H4 (cell line): ENCODE results near the gene NKD1. TPM values are rescaled to one million over a fixed set of nuclear protein-coding genes. Genes with fewer than 3 reads are reported as not detected.

ENCODE experiments used
- DNase-seq: peaks from one replicate; pipeline ENCODE4 v3.0.0-alpha.2; 2015; ENCODE audit warnings: low spot score
- total RNA-seq: library from RNA; depleted of rRNA; stranded (reverse); fragments of >200 nt; shearing (Covaris generic); gene quantifications from 2 replicates; pipeline ENCODE4 v1.2.3, GENCODE V29; 2014

Gene NKD1
- total RNA-seq, 1 experiment from 2014 or later = 0.21 TPM

GRCh38 chr16:50613281-50613963, 65.2 kb downstream of the NKD1 start:
- no peak for DNase-seq

- DNase-seq = no peak
Measured at GRCh38 chr16:50613964-50614474, 65.8 kb downstream of the NKD1 start.

- no peak for DNase-seq
Measured at GRCh38 chr16:50614955-50615724, 66.9 kb downstream of the NKD1 start.

- DNase-seq = no peak
Measured at GRCh38 chr16:50615891-50616290, 67.7 kb downstream of the NKD1 start.

GRCh38 chr16:50616386-50616785, 68.2 kb downstream of the NKD1 start:
- no peak for DNase-seq

- DNase-seq = no peak
Measured at GRCh38 chr16:50616883-50617645, 68.9 kb downstream of the NKD1 start.

GRCh38 chr16:50617646-50618184, 69.5 kb downstream of the NKD1 start:
- no peak for DNase-seq

GRCh38 chr16:50618238-50618918, 70.2 kb downstream of the NKD1 start:
- DNase-seq = no peak

- no peak for DNase-seq
Measured at GRCh38 chr16:50619702-50620491, 71.7 kb downstream of the NKD1 start.

- no peak for DNase-seq
Measured at GRCh38 chr16:50620646-50621451, 72.7 kb downstream of the NKD1 start.

GRCh38 chr16:50621452-50621792, 73.2 kb downstream of the NKD1 start:
- DNase-seq = no peak

GRCh38 chr16:50622029-50622428, 73.8 kb downstream of the NKD1 start:
- no peak for DNase-seq

- no peak for DNase-seq
Measured at GRCh38 chr16:50622643-50623369, 74.6 kb downstream of the NKD1 start.

- no peak for DNase-seq
Measured at GRCh38 chr16:50624449-50624970, 76.3 kb downstream of the NKD1 start.

- DNase-seq = no peak
Measured at GRCh38 chr16:50625374-50625773, 77.2 kb downstream of the NKD1 start.

GRCh38 chr16:50626868-50627267, 78.7 kb downstream of the NKD1 start:
- no peak for DNase-seq

GRCh38 chr16:50627419-50627818, 79.2 kb downstream of the NKD1 start:
- DNase-seq = no peak

- no peak for DNase-seq
Measured at GRCh38 chr16:50628156-50628802, 80.1 kb downstream of the NKD1 start.
